HG03520 (cell line): ENCODE data around the gene RUNX1.
A peak's percentile ranks its signal among the peaks of the same experiment; 100 is the strongest.

ENCODE experiments used
- ATAC-seq: cut with Tn5 transposase; IDR thresholded peaks from one replicate; pipeline ENCODE4 v1.9.1; 2021; ENCODE audit warnings: mild to moderate bottlenecking, moderate library complexity; ENCODE audit not compliant: unreplicated experiment

RUNX1 gene

DNA sequence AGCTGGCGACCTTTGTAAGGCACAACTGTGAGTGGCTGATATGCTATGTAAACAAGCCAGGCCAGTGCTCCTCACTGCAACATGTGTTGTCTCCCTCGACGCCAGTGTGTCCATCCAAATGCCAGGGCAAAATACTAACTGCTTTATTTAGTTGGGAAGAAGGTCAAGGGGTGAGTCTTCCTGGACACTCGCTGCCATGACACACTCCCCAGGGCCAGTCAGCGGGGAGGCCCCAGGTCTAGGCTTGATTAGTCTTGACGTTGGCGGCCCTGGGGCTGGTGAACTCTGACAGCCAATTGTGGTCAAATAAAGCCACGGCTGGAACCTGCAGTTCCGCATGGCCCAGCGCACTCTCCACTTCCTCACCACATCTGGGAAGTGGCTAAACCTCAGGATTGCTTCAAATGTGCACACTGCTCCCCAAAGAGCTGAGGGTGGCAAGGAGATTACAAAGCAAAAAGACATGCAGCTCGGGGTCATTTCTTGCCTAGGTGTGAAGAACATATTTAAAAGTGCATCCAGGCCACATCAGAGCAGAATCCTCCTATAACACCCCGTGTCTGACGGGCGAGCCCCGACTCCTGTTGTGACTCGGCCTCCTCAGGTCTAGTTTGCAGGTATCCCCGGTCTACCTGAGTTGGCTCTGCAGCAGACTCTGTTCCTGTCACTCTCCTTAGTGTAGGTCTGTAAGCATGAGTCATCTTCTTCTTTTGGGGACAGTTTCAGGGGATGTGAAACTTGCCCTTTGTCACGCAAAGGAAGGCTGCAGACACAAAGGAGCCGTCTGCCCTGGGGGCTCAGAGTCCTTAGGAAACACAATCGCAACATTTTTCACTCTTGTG lies 183.5 kb downstream of the RUNX1 start:
- peak; percentile 83 for ATAC-seq

DNA sequence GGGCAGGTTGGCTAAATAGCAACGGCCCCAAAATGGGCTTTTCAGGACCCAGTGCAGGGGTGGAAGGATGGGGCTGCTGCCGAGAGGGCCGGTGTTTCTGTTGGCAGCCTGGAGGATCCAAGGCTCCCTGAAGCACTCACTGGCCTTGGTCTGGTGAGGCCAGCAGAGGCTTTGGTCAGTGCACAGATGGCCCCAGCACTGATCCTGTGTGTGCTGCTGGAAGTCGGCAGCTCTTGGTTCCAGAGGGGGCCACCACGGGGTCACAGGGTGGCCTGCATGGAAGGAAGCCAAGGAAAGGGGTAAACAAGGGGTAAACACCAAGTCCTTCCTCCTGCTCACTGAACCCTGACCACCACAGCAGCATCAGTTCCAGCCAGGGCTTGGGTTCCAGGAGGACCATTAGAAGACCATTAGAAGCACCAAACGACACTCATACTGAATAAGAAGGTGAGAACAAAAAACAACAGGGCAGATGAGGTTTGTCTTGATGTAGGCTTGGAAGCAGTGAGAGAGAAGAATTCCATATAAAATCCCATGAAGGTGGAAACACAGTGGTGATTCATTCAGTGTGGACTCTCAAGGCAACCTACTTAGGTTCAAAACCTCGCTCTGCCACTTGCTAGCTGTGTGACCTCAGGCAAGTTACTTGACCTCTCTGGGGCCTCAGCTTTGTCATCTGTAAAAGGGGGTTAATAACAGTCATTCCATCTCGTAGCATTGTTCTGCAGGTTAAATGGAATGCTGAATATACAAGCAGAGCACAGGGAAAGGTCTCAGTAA lies 184.5 kb downstream of the RUNX1 start:
- ATAC-seq, result no peak

DNA sequence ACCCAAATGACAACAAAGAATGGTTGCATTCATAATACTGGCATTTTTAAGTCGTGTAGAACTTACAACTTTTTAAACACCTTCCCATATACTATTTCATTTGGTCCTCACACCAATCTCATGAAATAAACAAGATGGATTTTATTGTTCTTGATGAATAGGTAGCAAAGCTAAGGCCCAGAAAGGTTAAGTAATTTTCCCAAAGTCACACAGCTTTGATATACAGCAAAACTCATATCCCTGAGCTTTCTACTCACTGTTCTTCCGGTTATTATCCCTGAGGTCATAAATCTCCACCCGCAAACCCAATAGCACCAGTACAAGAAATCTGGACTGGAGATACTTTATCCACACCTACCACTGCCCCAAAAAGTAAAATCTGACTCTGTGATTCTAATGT lies 186.2 kb downstream of the RUNX1 start:
- no peak for ATAC-seq

DNA sequence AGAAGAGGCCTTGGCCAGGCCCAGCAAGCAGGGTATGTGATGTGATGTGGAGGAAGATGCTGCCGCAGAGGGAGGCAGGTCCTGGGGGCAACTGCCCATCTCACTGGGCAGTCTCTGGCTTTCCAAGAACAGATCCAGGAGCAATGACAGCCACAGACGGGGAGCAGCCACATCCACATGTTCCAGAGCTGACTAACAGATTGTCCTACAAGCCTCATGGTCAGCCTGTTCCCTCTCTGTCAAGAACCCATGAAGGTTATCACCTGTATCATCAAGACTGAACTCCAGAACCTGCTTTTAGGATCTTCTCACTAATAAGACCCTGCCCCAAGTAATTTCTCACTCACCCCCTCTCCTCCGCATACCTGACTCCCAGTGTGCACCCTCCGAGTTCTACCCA lies 187.8 kb downstream of the RUNX1 start:
- no peak for ATAC-seq

DNA sequence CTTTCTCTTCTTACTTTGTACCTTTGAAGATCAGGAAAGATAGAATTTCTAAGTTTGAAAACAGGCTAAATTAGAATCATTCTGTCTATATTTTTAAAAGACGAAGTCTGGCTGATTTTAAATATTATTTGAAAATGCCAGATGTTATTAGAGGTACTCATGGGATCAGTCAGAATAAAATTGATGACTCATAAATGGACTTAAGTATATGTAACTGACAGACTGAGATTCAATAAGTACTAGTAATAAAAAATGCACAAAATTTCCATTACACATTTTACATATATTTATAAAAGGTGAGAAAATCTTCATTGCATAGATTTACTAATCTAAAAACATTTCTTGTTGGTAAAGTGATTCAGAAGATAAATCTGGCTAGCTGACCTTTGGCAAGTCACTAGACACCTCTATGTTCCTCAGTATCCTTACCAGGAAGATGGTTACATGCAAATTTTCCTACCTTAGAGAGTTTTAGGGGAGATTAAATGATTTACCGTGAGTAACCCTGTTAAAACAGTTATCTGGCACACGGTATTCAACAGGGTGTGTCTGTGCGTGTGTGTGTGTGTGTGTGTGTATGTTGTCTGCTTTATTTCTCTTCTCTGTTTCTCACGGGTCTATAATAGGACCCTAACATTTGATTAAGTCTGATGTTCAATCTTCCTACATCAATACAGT lies 189.0 kb downstream of the RUNX1 start:
- ATAC-seq, result no peak

DNA sequence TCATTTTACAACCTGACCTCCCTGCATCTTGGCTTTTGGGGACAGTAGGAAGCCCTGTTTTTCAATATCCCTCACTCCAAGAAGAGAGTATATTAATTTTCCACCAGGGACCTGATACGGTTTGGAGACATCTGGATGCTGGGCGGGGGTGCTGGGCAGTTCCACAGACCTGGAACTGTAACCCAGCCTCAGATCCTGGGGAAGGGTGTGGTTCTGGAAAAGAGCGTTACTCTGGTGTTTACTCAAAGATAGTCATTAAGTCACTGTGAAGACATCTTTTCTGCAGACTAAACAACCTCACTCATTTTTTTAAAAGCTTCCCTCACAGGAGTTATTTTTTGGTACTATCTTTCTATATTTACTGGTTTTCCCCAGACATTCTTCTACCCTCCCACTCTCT lies 190.5 kb downstream of the RUNX1 start:
- ATAC-seq, result no peak

DNA sequence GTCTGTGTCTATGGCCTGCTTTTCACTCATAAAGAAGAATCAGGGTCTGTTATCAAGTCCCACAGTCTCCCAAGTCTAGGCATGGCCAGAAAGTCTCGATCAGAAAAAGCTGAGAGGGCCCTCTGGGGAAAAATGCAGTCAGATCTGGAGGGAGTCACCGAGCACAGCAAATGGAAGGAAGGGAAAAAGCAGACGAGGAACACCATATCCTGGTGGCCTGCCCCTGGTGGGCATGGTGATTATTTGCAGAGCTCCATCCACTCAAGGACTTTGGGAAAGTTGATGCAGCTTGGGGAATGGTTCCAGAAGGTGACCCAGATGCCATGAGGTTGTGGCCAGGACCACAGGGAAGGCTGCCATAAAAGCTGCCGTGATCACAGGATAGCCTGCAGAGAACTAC lies 191.2 kb downstream of the RUNX1 start:
- ATAC-seq, result no peak

DNA sequence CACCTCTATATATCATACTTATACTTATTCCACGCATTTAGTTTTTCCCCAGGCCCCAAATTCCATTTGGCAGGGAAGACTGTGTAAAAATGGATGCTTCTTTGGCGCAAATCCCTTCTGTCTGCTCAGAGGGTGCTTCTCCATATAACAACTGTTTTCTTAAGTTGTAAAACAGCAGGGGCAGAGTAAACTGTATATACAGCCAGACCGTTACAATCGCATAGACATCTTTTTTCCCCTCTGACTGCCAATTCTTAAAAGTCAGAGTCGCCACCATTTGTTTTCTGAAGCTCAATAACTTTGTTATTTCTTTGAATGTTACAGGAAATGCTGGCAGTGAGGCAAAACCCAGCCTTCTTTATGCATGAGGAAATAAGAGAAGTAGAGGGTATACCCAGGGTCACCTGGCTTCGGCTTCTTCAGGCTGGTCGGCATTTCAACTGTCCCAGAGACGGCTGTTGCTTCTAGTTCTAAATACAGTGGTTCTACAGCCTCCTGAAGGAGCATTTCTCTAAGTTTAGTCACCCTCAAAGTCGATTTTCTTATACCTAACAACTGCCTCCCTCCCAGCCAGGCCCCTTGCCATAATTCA lies 191.9 kb downstream of the RUNX1 start:
- no peak for ATAC-seq

DNA sequence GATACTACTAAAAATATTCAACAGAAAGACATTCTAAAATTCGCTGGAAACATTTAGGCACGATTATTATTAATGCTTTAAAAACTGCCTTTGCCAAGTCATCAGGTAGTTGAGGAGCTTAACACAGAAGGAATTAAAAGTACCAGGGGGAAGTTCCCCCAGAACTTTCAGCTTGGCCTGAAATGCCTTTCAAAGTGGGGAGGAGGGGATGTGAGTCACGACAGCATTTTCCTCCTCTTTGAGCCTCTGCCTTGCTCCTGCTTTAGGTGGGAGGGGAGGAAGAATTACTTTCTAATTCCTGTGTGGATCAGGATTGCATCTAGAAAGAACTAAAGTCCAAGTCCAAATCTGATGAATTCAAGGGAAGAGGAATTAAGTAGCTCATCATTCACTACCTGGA lies 196.7 kb downstream of the RUNX1 start:
- ATAC-seq, result no peak

DNA sequence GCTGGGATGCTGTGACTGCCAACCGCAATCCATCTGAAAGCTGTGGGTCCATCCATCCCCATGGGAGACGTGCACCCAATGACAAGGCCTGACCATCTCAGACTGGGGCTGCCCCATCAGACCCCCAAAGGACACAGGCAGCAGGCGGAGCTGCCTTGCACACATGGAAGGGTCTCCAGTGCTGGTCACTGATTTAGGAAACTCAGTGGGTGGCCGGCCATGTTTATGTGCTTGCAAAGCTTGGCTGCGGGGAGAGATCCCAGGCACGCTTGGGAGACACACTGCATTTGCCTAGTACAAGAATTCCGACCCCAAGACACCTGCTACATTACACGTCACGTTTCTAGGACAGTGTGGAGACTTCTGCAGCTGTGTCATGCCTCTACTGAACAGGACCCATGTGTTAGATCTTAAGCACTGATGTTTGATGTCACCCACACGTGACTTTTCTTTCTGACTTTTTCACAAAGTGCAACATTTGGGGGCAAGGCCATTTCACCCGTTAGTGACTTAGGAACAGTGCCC lies 198.9 kb downstream of the RUNX1 start:
- no peak for ATAC-seq

DNA sequence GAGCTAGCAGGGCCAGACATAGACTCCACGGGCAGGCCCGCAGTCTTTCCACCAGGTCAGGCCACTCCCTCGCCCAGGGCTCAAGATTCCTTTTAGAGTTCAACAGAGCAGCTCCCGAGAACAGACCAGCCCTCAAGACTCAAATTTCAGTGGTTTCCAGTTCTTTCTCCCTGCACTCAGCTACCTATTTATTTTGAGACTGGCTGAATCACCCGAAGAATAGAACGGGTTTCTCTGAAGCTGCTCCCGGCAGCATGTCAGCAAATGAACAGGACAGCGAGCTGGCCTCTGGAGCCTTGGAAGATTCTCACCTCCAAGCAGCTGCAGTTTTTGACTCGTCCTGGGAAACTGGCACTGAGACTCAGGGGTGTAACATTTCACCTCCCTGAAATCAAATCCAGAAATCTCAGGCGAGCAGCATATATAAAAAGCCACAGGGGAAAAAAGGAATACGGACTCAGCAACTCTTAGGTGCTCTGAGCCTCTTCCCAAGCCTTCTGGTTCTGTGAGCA lies 202.4 kb downstream of the RUNX1 start:
- ATAC-seq, result no peak

DNA sequence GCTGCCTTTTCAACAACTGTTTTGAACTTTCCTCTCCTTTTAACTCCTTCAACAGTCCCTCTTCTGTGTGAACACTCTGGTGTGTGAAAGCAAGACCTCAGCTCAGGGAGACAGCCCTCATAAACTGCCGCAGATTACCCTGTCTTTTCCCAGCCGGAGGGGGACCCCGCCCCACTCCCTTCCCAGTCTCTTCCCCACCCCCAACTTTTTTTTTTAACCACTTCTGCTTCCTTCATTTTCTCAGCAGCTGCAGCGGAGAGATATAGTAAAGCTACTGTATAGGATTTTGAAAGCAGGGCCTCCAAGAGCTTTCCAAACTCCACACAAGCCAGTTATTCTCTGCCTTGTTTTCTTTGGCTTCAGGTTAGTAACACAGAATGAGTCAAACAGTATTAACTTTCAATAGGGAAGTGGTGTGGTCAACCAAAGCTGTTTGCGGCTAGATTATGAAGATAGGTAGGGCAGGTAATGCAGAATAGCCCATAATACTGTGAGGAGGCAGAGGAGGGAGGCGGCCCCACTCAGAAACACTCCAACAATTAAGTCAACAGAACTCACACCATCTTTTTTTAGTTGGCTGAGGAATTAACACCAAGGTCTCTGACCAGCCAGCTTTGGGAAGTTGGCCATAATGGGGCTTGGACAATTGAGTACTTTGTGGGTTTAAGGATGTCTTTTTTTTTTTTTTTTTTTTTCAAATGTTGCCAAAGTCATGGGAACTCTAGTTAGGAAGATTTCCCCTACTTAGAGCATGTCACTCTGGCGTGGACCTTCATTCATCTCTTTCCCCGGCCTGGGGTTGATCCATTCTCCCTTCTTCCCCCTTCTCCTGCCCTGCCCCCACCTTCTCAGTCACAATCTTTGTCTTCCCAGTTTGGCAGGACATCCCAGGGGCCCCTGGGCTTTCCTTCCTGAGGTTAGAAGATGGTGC lies 203.3 kb downstream of the RUNX1 start:
- ATAC-seq, result peak; percentile 88

DNA sequence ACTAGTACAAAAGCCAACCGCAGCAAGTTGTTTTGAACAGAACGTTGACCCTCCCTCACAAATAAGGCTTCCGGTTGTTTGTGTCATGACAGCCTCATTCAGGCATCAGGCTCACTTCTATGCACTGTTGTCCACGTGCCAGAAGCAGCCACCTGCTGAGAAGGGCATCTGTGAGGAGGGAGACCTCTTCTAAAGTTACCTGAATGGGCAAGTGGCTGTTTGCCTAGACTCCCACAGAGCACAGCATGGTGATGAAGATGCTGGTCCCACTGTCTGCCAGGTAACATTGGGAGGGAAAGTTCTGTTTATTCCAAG lies 204.2 kb downstream of the RUNX1 start:
- ATAC-seq, result no peak

DNA sequence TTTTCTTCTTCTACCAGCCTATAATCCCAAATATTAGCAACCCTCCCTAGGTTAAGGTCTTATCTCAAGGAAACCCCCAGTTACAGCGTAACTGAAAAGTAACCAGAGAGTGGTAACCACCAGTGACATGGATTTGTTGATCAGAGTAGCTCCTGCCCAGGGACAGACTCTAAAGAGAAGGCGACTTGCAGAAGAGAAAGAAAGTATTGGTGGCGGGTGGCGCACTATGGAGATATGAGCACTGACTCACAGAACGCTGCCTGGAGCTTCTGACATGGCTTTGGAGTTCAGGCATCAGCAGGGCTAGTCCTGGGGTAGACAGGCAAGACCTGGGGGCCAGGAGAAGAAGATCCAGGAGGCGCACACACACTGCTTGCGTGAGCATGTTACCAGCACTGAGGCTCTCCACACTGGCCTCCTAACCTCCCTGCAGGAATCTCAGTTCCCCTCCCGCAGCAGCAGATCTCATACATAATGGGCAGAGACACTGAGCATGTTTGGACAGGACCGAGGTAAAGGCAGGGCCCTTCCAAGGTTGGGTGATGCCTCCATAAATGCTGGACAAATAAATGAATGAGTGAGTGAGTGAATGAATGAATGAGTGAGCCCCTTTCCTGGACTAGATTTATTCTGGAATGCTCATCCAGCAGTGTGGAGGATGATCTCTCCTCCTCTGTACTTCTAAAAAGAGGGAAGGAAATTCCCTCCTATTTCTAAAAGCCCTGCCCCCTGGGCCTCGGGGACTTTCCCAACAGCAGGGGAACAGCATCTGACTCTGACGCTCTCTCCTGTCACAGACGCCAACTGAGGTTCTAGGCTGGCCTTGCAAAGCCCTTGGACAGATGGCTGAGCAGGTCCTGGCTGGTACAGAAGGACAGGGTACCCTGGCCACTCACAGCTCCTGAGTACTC lies 204.8 kb downstream of the RUNX1 start:
- ATAC-seq, result no peak

DNA sequence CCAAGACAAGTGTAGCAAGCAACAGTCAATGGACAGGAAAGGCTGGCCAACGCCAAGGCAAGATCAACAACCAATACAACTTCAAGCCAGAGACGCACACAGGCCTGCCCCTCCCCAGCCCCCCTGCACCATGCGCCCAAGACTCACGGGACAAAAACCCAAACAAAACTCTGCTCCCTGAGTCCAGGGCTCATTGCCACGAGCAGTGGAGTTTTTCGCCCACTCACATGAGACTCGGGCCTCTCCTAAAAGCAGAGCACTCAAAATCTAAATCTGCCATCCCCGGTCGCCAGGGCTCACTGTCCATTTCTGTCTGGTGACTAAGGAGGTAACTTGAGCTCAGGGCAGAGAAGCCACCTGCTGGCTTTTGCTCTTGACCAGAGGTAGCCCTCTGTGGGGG lies 205.5 kb downstream of the RUNX1 start:
- no peak for ATAC-seq

DNA sequence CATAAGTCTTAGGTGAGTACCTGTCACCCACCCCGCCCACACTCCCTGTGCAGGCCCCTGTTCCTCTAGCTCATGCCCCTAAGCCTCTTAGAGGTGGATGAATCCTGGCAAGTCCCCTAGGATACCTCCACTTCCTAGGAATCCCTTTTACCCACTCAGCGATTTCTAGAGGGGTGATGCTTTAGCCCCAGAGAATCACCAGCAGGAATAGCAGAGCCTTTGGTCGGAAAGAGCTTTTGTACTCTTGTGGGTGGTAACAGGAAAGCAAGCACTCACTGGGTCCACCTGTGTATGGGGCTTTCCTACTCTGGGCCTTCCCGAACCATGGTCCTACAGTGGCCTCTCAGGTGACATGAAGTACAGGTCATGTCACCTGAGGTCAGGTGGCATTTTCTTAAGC lies 207.9 kb downstream of the RUNX1 start:
- ATAC-seq, result no peak

DNA sequence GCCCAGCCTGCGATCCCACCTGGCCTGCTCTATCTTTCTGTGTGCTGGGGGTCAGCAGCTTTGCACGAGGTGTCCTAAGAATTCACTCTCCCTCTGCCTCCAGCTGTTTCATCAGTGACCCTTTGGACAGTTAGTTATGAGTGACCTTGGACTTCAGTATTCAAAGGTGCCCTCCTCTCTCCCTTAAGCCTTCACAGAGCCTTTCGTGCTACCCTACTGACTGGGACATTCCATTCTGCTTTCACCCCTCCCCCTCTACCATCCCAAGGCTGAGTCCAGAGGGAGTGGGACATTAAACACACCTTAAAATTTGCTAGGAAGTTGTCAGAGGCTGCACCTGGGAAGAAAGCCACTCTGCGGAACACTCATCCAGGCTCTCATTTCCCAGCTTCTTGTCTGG lies 208.4 kb downstream of the RUNX1 start:
- no peak for ATAC-seq

DNA sequence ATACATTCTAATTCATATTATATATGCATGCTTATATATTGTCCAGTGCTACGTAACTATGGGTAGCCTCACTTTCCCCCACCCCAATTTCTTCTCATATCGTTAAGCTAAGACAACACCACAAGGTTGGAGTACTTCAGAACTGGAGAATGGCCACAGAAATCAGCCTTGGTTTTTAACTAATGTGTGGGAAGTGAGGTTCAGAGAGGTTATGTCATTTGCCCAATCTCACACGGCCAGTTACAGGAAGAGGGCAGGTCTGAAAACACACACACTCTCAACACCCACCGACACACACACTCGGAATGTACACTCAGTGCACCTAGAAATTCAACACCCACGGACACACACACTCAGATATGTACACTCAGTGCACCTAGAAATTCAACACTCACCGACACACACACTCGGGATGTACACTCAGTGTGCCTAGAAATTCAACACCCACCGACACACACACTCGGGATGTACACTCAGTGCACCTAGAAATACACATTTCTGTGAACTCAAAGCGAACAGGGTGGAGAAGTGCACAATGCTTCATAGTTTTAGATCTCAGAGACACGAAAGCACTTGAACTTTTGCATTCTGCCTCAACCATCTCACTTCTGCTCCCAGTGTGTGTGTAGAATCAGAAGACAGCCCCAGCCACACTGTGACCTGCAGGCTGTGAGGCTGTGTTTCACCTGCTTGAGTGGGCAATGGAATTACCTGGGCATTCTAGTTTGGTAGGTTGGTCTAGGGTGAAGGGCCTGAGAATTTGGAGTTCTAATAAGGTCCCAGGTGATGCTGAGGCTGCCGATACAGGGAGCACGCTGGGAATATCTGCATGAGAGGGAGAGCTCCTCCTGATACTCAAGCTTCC lies 209.9 kb downstream of the RUNX1 start:
- no peak for ATAC-seq
